Epithelial cell of esophagus (primary cell): Measurements from ENCODE around the gene SLC5A12.

Source experiments
- DNase-seq: peaks from one replicate; pipeline ENCODE4 v3.0.0; 2010; ENCODE audit warnings: low read depth
- H3K4me3 ChIP-seq: 2 replicates; pipeline ENCODE4 v1.5.1; 2011; ENCODE audit warnings: mild to moderate bottlenecking, low read length, control low read depth
- CTCF ChIP-seq: IDR thresholded peaks from 2 replicates; pipeline ENCODE4 v1.5.1; 2011; ENCODE audit warnings: low read depth, mild to moderate bottlenecking, low read length, control low read depth, inconsistent platforms; ENCODE audit not compliant: insufficient read depth; ENCODE audit errors: missing control alignments

SLC5A12 gene

GRCh38 chr11:26719998-26720397 lies 1.9 kb downstream of the SLC5A12 start:
- TF ChIP-seq CTCF, result no peak
- no peak overlapping the region for H3K4me3 ChIP-seq
- peak; percentile 73 for DNase-seq

- TF ChIP-seq CTCF, result no peak
- DNase-seq, result no peak
- no peak overlapping the region for H3K4me3 ChIP-seq
Measured at GRCh38 chr11:26719289-26719973, 2.4 kb downstream of the SLC5A12 start.

- no peak for TF ChIP-seq CTCF
- no peak for DNase-seq
- no peak overlapping the region for H3K4me3 ChIP-seq
Measured at GRCh38 chr11:26717771-26718170, 4.1 kb downstream of the SLC5A12 start.

- no peak overlapping the region for H3K4me3 ChIP-seq
- no peak for TF ChIP-seq CTCF
- no peak for DNase-seq
Measured at GRCh38 chr11:26715133-26715532, 6.7 kb downstream of the SLC5A12 start.

GRCh38 chr11:26712497-26712896 lies 9.4 kb downstream of the SLC5A12 start:
- no peak for DNase-seq
- no peak for TF ChIP-seq CTCF
- H3K4me3 ChIP-seq, result no peak overlapping the region

GRCh38 chr11:26710489-26710888 lies 11.4 kb downstream of the SLC5A12 start:
- H3K4me3 ChIP-seq, result no peak overlapping the region
- no peak for DNase-seq
- no peak for TF ChIP-seq CTCF
